Natural killer cell treated with Interleukin-12 subunit alpha and Interleukin-12 subunit beta and Interleukin-15 and Interleukin-18, amount 100 ng/mL, for 72 hours (primary cell): ENCODE measurements around the gene CACNA2D3. TPM values are rescaled to one million over a fixed set of nuclear protein-coding genes. Genes with fewer than 3 reads are reported as not detected.
A peak's percentile ranks its signal among the peaks of the same experiment; 100 is the strongest.

ENCODE experiments used
- ATAC-seq, 2 donors: fragments of 150-1000 bp; cut with Tn5 transposase in 1 of 2; sonication (Bioruptor Pico), chemical (Tn5 transposase) in 1 of 2; 2 replicates each; pipeline ENCODE4 v1.10.0; 2021
- DNase-seq: peaks from one replicate; pipeline ENCODE4 v3.0.0; 2022; ENCODE audit warnings: low spot score
- H3K27ac Mint-ChIP-seq, 2 donors: 1 replicate in 1 of 2; 2 replicates in 1 of 2; pipeline ENCODE4 v1.8.0; 2022; ENCODE audit warnings: mixed read lengths in 2 of 2, mild to moderate bottlenecking in 1 of 2, moderate library complexity in 1 of 2
- H3K27me3 Mint-ChIP-seq, 2 donors: 1 replicate in 1 of 2; 2 replicates in 1 of 2; pipeline ENCODE4 v1.8.0; 2022; ENCODE audit warnings: mixed read lengths in 2 of 2
- H3K36me3 Mint-ChIP-seq: one replicate; pipeline ENCODE4 v1.8.0; 2022; ENCODE audit warnings: mixed read lengths
- H3K4me1 Mint-ChIP-seq, 2 donors: 1 replicate in 1 of 2; 2 replicates in 1 of 2; pipeline ENCODE4 v1.8.0; 2022; ENCODE audit warnings: low read depth in 2 of 2, mixed read lengths in 2 of 2, mild to moderate bottlenecking in 1 of 2
- H3K4me3 Mint-ChIP-seq: one replicate; pipeline ENCODE4 v1.8.0; 2022; ENCODE audit warnings: mixed read lengths
- H3K9me3 Mint-ChIP-seq: 2 replicates; pipeline ENCODE4 v1.8.0; 2022; ENCODE audit warnings: mixed read lengths
- total RNA-seq, 2 donors: library from RNA; stranded (reverse); gene quantifications; one replicate each; pipeline ENCODE4 v1.2.3, GENCODE V29; 2022

Gene CACNA2D3
- total RNA-seq, 2 donors from 2014 or later: not detected

- DNase-seq (no peak), ATAC-seq (no peak)
- Mint-ChIP-seq H3K36me3 (no peaks in the 10 kb centered on the region), H3K9me3 (peaks cover 10% of the 10 kb centered on the region), H3K4me1 (no peaks in the 10 kb centered on the region), H3K27ac (no peak overlapping the region), H3K27me3 (no peaks in the 10 kb centered on the region), H3K4me3 (no peak overlapping the region)
Measured at GRCh38 chr3:54481606-54482365, 359.4 kb downstream of the CACNA2D3 start.

DNA sequence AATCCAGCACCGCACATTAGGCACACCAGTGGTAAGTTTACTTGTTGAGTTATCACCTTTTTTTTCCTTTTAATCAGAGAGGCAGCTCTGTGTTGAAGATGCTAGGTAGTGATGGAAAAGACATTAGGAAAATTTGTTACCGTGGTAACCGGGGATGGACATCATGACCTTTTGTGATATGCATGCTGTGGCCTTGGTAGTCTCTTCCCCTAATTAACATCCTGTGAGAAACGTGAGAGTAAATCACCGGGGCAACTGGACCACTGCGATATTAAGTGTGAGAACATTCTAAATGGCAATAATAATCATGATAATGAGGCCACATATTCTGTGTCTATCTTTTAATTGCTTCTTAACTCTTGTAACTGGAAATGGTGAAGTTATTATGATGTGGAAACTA, 362.0 kb downstream of the CACNA2D3 start:
- Mint-ChIP-seq H3K9me3 (peaks cover 9% of the 10 kb centered on the region), H3K36me3 (no peaks in the 10 kb centered on the region)
- no peak for ATAC-seq

GRCh38 chr3:54486317-54486716, 364.0 kb downstream of the CACNA2D3 start:
- no peak for ATAC-seq
- Mint-ChIP-seq H3K4me1 (no peaks in the 10 kb centered on the region), H3K9me3 (peaks cover 8% of the 10 kb centered on the region)

More for the DNA sequence above, 362.0 kb downstream of the CACNA2D3 start:
- no peak for DNase-seq
- Mint-ChIP-seq H3K27me3 (no peaks in the 10 kb centered on the region), H3K27ac (no peak overlapping the region), H3K4me3 (no peak overlapping the region), H3K4me1 (no peaks in the 10 kb centered on the region)

GRCh38 chr3:54488297-54488696, 365.9 kb downstream of the CACNA2D3 start:
- Mint-ChIP-seq H3K4me1 (no peaks in the 10 kb centered on the region), H3K4me3 (no peak overlapping the region)

More at GRCh38 chr3:54486317-54486716, 364.0 kb downstream of the CACNA2D3 start:
- DNase-seq: no peak
- H3K27ac Mint-ChIP-seq: no peak overlapping the region
- no peaks in the 10 kb centered on the region for H3K36me3 Mint-ChIP-seq
- no peak overlapping the region for H3K4me3 Mint-ChIP-seq
- no peaks in the 10 kb centered on the region for H3K27me3 Mint-ChIP-seq

DNA sequence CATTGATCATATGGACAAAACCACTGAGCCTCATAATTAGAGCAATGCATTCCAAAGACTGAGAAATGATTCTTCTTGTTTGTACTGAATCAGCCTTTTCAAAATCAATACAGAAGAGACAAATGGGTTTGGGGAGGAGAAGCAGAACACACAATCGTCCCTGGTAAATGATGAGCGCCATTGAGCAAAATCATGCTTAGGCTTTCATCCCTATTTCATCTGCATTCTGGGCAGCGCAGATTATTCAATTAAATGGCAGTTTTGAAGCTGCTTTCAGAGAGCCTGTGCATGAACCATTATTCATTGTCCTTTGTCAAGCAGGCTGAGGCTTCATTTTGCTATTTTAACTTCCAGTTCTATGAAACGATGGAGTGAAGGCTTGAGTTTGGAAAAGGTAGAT, 371.9 kb downstream of the CACNA2D3 start:
- DNase-seq (no peak), ATAC-seq (no peak)
- Mint-ChIP-seq H3K27ac (no peak overlapping the region), H3K4me1 (no peaks in the 10 kb centered on the region), H3K4me3 (no peak overlapping the region), H3K9me3 (peaks cover 10% of the 10 kb centered on the region), H3K27me3 (no peaks in the 10 kb centered on the region), H3K36me3 (peaks cover 5% of the 10 kb centered on the region)

More at GRCh38 chr3:54488297-54488696, 365.9 kb downstream of the CACNA2D3 start:
- ATAC-seq: peak; percentile 40 to 53
- no peaks in the 10 kb centered on the region for H3K27me3 Mint-ChIP-seq
- no peak for DNase-seq
- no peaks in the 10 kb centered on the region for H3K36me3 Mint-ChIP-seq
- H3K9me3 Mint-ChIP-seq: peaks cover 8% of the 10 kb centered on the region
- no peak overlapping the region for H3K27ac Mint-ChIP-seq

DNA sequence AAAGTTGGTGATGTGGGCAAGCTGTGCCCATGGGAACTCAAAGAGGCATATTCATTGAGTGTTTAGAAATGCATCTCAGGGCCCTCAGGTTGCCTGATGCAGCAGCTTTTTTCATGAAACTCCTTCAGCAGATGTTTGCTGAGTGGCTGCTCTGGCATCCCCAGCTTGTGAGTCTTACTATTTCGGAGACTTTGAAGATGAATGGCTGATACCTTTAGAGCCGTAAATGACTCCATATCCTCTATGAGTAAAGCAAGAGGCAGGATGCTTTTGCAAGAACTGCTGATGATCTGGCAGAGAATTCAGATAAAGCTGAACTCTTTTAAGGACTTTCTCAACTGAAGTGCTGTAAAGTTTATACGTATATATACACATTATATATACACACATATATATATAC, 384.3 kb downstream of the CACNA2D3 start:
- Mint-ChIP-seq H3K27me3 (no peaks in the 10 kb centered on the region), H3K4me1 (no peaks in the 10 kb centered on the region), H3K27ac (no peak overlapping the region), H3K9me3 (peaks cover 8% of the 10 kb centered on the region), H3K36me3 (peaks cover 7% of the 10 kb centered on the region), H3K4me3 (no peak overlapping the region)
- no peak for DNase-seq
- no peak for ATAC-seq

DNA sequence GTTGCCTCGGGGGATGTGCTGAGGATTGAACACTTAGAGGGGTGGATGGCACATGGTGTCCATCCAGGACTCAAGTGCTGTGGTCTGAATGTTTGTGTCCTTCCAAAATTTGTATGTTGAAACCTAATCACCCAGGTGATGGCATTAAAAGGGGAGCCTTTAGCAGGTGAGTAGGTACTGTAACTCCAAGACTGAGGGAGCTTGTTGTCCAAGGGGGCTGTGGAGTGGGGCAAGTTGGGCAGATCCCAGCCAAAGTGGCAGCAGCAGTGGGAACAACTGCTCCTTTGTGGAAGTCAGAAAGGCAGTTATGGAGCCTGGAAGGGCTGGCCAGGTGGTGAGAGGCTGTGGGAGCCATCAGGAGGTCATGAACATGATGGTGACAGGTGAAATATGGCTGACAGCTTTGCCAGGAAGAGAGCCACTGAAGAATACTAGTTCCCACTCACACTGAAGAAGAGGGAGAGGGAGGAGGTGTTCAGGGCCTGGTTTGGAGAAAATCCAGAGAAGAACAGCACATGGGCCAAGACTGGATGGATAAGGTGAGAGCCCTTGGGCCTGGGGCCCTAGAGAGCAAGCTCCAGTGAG, 385.6 kb downstream of the CACNA2D3 start:
- H3K9me3 Mint-ChIP-seq: peaks cover 5% of the 10 kb centered on the region
- no peaks in the 10 kb centered on the region for H3K27me3 Mint-ChIP-seq

DNA sequence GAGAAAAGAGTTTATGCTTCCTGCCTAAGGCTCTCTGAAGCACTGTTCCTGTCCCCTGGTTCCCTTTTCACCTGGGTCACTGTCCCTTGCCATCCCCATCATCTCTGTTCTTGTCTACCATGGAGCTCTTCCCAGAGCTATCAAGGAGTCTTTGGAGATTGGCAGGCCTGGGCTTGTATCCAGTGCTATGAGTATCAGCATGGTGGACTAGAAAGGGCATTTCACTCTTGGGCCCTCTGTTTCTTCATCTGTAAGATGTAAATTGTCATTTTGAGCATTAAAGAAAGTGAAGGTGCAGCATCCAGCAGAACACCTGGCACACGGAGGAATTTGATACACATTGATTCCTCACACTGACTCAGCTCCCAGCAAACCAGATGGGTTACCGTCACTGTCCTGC, 388.2 kb downstream of the CACNA2D3 start:
- H3K27me3 Mint-ChIP-seq: no peaks in the 10 kb centered on the region
- peaks cover 5% of the 10 kb centered on the region for H3K9me3 Mint-ChIP-seq
- no peaks in the 10 kb centered on the region for H3K4me1 Mint-ChIP-seq
- no peak overlapping the region for H3K27ac Mint-ChIP-seq
- H3K36me3 Mint-ChIP-seq: no peaks in the 10 kb centered on the region
- ATAC-seq (no peak), DNase-seq (no peak)
- no peak overlapping the region for H3K4me3 Mint-ChIP-seq

More for the DNA sequence above, 385.6 kb downstream of the CACNA2D3 start:
- DNase-seq (no peak), ATAC-seq (no peak)
- Mint-ChIP-seq H3K4me3 (no peak overlapping the region), H3K36me3 (no peaks in the 10 kb centered on the region), H3K27ac (no peak overlapping the region), H3K4me1 (no peaks in the 10 kb centered on the region)

- no peaks in the 10 kb centered on the region for H3K4me1 Mint-ChIP-seq
- H3K36me3 Mint-ChIP-seq: no peaks in the 10 kb centered on the region
- H3K27ac Mint-ChIP-seq: no peak overlapping the region
- H3K27me3 Mint-ChIP-seq: no peaks in the 10 kb centered on the region
- H3K9me3 Mint-ChIP-seq: peaks cover 5% of the 10 kb centered on the region
- no peak overlapping the region for H3K4me3 Mint-ChIP-seq
- ATAC-seq: no peak
- no peak for DNase-seq
Measured at GRCh38 chr3:54511766-54512365, 389.5 kb downstream of the CACNA2D3 start.

GRCh38 chr3:54514006-54514405, 391.7 kb downstream of the CACNA2D3 start:
- H3K4me1 Mint-ChIP-seq: no peaks in the 10 kb centered on the region
- H3K4me3 Mint-ChIP-seq: no peak overlapping the region
- H3K9me3 Mint-ChIP-seq: peaks cover 5% of the 10 kb centered on the region
- no peak overlapping the region for H3K27ac Mint-ChIP-seq
- no peaks in the 10 kb centered on the region for H3K27me3 Mint-ChIP-seq
- ATAC-seq (no peak), DNase-seq (no peak)
- H3K36me3 Mint-ChIP-seq: no peaks in the 10 kb centered on the region

DNA sequence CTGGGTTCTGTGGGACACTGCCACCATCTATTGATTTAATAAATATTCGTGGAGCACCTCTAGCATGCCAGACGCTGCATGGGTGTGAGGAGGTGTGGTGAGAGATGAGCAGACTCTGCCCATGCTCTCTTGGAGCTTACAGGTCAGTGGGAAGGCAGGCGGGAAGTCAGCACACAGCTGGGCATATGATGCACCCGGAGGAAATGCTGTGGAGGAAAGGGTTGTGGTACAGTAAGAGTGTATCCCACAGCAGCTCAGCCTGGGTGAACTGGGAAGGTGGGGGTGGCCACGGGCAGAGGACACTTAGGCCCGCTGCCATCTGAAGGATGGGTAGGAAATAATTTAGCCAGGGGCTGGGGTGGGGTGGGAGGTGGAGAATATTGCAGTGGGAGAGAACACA, 392.1 kb downstream of the CACNA2D3 start:
- Mint-ChIP-seq H3K9me3 (peaks cover 5% of the 10 kb centered on the region), H3K4me3 (no peak overlapping the region), H3K4me1 (no peaks in the 10 kb centered on the region), H3K27me3 (no peaks in the 10 kb centered on the region), H3K36me3 (no peaks in the 10 kb centered on the region), H3K27ac (no peak overlapping the region)
- no peak for ATAC-seq
- DNase-seq: no peak

DNA sequence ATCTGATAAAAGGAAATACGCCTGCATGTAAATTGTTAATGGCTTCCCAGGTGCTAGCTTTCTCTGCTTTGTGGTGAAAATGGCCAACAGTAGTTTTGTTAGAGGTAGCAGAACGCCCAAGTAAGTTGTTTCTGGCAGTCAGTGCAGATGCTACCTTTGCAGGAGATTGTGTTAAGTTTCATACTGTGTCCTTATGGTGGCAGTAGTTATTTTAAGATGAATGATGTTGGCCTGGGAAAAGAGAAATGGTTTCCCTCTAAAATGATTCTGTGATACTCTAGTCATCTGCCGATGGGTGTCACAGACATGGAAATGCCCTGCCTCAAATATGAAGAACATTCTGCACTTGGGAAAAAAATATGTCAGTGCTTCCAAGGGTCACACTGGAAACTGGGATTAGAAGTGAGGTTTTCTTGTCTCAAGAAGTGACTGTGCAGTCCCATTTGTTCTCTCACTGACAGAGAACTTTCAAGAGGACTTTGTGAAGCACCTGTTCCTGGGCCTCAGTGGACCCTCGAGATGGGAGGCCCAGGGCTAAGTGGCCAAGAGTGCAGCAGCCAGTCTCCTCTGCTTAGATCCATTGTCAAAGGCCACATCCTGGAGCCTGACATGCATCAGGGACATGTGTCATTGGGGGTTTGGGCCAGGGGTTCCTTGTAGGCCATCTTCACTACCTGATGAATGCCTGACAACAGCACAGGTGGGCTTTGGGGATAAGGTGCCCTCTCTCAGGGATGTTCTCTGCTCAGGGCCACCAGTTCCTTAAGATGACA, 393.3 kb downstream of the CACNA2D3 start:
- no peak for DNase-seq
- H3K27ac Mint-ChIP-seq: no peak overlapping the region
- no peak for ATAC-seq
- H3K36me3 Mint-ChIP-seq: no peaks in the 10 kb centered on the region
- H3K9me3 Mint-ChIP-seq: no peaks in the 10 kb centered on the region
- no peaks in the 10 kb centered on the region for H3K27me3 Mint-ChIP-seq
- no peak overlapping the region for H3K4me3 Mint-ChIP-seq
- H3K4me1 Mint-ChIP-seq: no peaks in the 10 kb centered on the region

GRCh38 chr3:54517424-54517823, 395.1 kb downstream of the CACNA2D3 start:
- no peaks in the 10 kb centered on the region for H3K9me3 Mint-ChIP-seq
- H3K27ac Mint-ChIP-seq: no peak overlapping the region
- H3K4me3 Mint-ChIP-seq: no peak overlapping the region
- H3K27me3 Mint-ChIP-seq: no peaks in the 10 kb centered on the region
- no peaks in the 10 kb centered on the region for H3K4me1 Mint-ChIP-seq
- peak in 1 of 2 donors; percentile 28 for ATAC-seq
- DNase-seq: no peak
- H3K36me3 Mint-ChIP-seq: no peaks in the 10 kb centered on the region
